ENCODE results near the gene PMPCA.
"Not testable (repeated sequence)": the region's sequence is repeated elsewhere in the genome, so short reads cannot be mapped to it uniquely, and the experiment has no call there.

DNA sequence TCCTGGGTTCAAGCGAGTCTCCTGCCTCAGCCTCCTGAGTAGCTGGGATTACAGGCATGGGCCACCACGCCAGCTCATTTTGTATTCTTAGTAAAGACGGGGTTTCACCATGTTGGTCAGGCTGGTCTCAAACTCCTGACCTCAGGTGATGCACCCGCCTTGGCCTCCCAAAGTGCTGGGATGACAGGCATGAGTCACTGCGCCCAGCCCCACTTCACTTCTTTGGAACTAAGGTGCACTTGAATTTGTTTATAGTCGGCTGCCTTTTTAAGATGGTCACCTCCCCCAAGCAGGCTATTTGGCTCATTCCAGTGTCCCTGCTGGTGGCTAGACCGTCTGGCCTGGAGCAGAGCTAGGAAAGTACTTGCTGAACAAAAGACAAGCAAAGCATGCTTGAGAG lies 14.9 kb downstream of the PMPCA start:
- TF ChIP-seq ELF4 (IDR thresholded peaks at IDR 0.05); BHLHE40 (IDR thresholded peaks at IDR 0.05; ENCODE audit: borderline replicate concordance): not testable (repeated sequence)

Data from HEK293T (cell line).